ENCODE measurements around the gene TRMU.
"Not testable (repeated sequence)": the region's sequence is repeated elsewhere in the genome, so short reads cannot be mapped to it uniquely, and the experiment has no call there.

The TRMU gene

DNA sequence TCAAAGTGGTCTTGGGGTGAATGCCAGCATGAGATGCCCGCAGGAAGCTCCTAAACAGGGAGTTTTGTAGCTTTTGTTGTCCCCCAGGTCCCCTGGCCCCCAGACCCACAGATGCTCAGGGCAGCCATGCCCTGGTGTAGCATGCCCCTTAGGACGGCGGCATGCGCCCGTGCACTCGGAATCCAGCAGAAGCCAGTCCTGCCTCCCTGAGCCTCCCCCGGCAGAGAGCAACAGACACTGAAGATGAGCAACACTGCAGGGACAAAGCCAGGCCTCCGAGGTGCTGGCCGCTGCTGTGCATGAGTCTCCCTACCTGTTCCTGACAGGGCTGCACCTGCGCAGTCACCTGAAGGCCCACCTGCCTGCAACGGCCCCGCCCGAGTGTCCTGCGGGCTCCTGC lies 59.1 kb downstream of the TRMU start:
- Histone ChIP-seq H3K4me3 (ENCODE audit: low read depth in 1 of 2, low read length in 2 of 2) (no peak overlapping the region), H3K4me1 (ENCODE audit: control insufficient read depth in 1 of 2, insufficient read depth in 2 of 2, low read length in 2 of 2) (peaks cover 0 to 5% of the 10 kb centered on the region in 2 donors)

DNA sequence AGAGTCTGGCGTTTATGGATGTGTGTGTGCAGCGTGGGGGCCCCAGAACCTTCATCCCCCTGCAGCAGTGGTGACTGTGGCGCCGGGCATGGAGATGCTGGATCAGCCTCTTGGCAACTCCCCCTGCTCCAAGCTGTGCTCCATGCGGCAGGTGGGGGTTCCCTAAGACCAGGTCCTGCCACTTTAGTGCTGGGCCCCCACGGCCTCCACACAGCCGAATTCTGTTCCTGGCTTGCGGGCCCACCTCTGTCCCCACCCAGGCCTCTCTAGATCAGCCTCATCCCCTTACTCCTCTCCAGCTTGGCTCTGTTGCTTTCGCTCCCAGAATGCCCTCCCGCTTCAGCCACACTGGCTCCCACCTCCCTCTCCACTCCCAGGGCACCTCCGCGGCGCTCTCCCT lies 59.6 kb downstream of the TRMU start:
- H3K9ac ChIP-seq (ENCODE audit: low read depth in 1 of 2, low read length in 2 of 2), result no peak overlapping the region
- no peak overlapping the region for H3K4me3 ChIP-seq (ENCODE audit: low read depth in 1 of 2, low read length in 2 of 2)
- H3K27me3 ChIP-seq (ENCODE audit: control insufficient read depth in 1 of 2, insufficient read depth in 2 of 2, low read length in 2 of 2), result no peaks in the 10 kb centered on the region
- no peaks in the 10 kb centered on the region for H3K9me3 ChIP-seq (ENCODE audit: control insufficient read depth in 1 of 2, low read length in 2 of 2)
- H3K4me1 ChIP-seq (ENCODE audit: control insufficient read depth in 1 of 2, insufficient read depth in 2 of 2, low read length in 2 of 2), result peaks cover 0 to 5% of the 10 kb centered on the region in 2 donors
- H3K36me3 ChIP-seq (ENCODE audit: control insufficient read depth in 1 of 2, insufficient read depth in 2 of 2, low read length in 2 of 2), result no peaks in the 10 kb centered on the region
- no peak overlapping the region for H3K27ac ChIP-seq (ENCODE audit: low read depth, low read length)

More for the DNA sequence above, 59.1 kb downstream of the TRMU start:
- no peak overlapping the region for H3K9ac ChIP-seq (ENCODE audit: low read depth in 1 of 2, low read length in 2 of 2)
- H3K27me3 ChIP-seq (ENCODE audit: control insufficient read depth in 1 of 2, insufficient read depth in 2 of 2, low read length in 2 of 2), result no peaks in the 10 kb centered on the region
- H3K36me3 ChIP-seq (ENCODE audit: control insufficient read depth in 1 of 2, insufficient read depth in 2 of 2, low read length in 2 of 2), result no peaks in the 10 kb centered on the region
- no peak overlapping the region for H3K27ac ChIP-seq (ENCODE audit: low read depth, low read length)
- no peaks in the 10 kb centered on the region for H3K9me3 ChIP-seq (ENCODE audit: control insufficient read depth in 1 of 2, low read length in 2 of 2)

DNA sequence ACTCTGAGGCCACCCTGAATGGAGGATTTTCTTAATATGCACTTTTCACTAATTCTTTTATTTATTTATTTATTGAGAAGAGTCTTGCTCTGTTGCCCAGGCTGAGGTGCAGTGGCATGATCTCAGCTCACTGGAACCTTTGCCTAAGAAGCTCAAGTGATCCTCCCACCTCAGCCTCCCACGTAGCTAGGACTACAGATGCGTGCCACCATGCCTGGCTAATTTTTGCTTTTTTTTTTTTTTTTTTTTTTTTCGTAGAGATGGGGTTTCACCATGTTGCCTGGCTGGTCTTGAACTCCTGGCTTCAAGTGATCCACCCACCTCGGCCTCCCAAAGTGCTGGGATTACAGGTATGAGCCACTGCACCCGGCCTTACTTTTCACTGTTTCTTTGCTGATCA lies 61.5 kb downstream of the TRMU start:
- H3K4me3 ChIP-seq (ENCODE audit: low read depth in 1 of 2, low read length in 2 of 2); H3K9me3 ChIP-seq (ENCODE audit: control insufficient read depth in 1 of 2, low read length in 2 of 2); H3K4me1 ChIP-seq (ENCODE audit: control insufficient read depth in 1 of 2, insufficient read depth in 2 of 2, low read length in 2 of 2); H3K27me3 ChIP-seq (ENCODE audit: control insufficient read depth in 1 of 2, insufficient read depth in 2 of 2, low read length in 2 of 2); H3K27ac ChIP-seq (ENCODE audit: low read depth, low read length); H3K36me3 ChIP-seq (ENCODE audit: control insufficient read depth in 1 of 2, insufficient read depth in 2 of 2, low read length in 2 of 2); H3K9ac ChIP-seq (ENCODE audit: low read depth in 1 of 2, low read length in 2 of 2): not testable (repeated sequence)

DNA sequence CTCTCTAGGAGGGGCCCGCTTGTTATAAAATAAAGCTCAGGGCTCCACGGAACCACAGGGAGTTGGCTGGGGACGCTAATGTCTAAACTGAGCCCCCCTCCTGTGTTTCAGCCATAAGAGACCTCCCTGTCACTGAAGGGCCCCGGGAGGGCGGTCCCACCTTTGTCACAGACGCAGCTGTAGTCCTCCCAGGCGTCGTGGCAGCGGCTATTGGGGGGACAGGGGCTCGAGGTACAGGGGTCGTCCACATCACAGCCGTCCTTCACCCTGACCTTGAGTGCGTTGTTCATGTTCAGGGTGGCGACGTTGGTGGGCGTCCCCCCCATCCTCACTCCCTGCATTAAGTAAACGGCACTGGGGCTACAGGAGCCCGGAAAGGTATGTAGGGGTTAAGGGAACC lies 62.0 kb downstream of the TRMU start:
- H3K4me1 ChIP-seq (ENCODE audit: control insufficient read depth in 1 of 2, insufficient read depth in 2 of 2, low read length in 2 of 2), result no peaks in the 10 kb centered on the region
- H3K4me3 ChIP-seq (ENCODE audit: low read depth in 1 of 2, low read length in 2 of 2), result no peak overlapping the region
- no peak overlapping the region for H3K9ac ChIP-seq (ENCODE audit: low read depth in 1 of 2, low read length in 2 of 2)
- H3K27ac ChIP-seq (ENCODE audit: low read depth, low read length), result no peak overlapping the region
- no peaks in the 10 kb centered on the region for H3K36me3 ChIP-seq (ENCODE audit: control insufficient read depth in 1 of 2, insufficient read depth in 2 of 2, low read length in 2 of 2)
- H3K27me3 ChIP-seq (ENCODE audit: control insufficient read depth in 1 of 2, insufficient read depth in 2 of 2, low read length in 2 of 2), result no peaks in the 10 kb centered on the region
- H3K9me3 ChIP-seq (ENCODE audit: control insufficient read depth in 1 of 2, low read length in 2 of 2), result no peaks in the 10 kb centered on the region

DNA sequence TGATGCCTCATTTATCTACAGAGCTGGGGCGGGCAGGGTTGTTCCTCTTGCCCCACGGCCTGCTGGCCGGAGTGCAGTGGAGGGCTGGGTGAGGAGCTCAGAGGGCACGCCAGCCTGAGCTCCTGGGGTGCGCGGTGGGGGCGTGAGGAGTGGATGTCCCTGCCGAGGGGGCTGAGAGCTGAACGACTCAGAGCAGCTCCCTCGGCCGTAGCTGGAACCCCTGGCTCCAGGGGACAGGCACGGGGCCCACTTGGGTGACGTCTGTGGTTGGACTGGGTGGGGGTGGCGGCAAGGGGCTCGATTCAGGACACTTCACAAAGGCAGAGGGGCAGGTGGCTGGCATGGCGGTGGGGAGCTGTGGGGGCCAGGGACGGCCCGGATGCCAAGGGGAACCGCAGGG lies 62.4 kb downstream of the TRMU start:
- Histone ChIP-seq H3K4me3 (ENCODE audit: low read depth in 1 of 2, low read length in 2 of 2) (no peak overlapping the region), H3K27me3 (ENCODE audit: control insufficient read depth in 1 of 2, insufficient read depth in 2 of 2, low read length in 2 of 2) (no peaks in the 10 kb centered on the region), H3K4me1 (ENCODE audit: control insufficient read depth in 1 of 2, insufficient read depth in 2 of 2, low read length in 2 of 2) (no peaks in the 10 kb centered on the region), H3K9ac (ENCODE audit: low read depth in 1 of 2, low read length in 2 of 2) (no peak overlapping the region), H3K36me3 (ENCODE audit: control insufficient read depth in 1 of 2, insufficient read depth in 2 of 2, low read length in 2 of 2) (no peaks in the 10 kb centered on the region), H3K9me3 (ENCODE audit: control insufficient read depth in 1 of 2, low read length in 2 of 2) (no peaks in the 10 kb centered on the region), H3K27ac (ENCODE audit: low read depth, low read length) (no peak overlapping the region)

DNA sequence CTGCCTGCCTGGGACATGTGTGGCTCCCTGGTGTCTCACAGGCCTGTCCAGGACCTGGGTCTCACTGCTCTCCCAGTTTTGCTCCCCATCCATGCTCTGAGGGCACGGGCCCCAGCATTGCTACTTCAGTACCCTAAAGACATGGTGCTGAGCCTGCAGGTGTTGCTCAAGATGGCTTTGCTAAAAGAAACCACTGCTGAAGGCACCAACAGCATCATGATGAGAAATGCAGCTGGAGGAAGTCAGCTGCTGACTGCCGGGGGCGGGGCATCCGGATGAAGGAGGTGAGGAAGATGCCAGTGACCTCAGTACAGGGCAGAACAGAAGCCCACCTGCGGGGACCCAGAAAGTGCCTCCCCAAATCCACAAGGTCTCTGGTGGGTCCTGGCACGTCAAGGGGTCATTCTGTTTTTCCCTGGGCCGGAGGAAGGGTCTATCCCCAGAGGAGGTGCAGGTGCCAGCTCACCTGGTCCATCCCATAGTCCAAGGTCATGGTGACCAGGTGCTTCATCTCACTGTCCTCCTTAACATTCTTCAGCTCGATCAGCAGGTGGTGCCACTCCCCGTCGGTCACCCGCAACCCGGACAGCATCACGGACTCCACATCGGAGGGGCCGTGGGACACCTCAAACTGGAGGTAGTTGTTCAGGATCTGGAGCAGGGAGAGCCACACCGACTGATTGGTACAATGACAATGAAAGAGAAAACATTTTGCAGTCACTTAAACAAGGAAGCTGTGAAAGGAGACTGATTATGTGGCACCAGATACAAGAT lies 63.9 kb downstream of the TRMU start:
- no peak overlapping the region for H3K27ac ChIP-seq (ENCODE audit: low read depth, low read length)
- no peaks in the 10 kb centered on the region for H3K9me3 ChIP-seq (ENCODE audit: control insufficient read depth in 1 of 2, low read length in 2 of 2)

DNA sequence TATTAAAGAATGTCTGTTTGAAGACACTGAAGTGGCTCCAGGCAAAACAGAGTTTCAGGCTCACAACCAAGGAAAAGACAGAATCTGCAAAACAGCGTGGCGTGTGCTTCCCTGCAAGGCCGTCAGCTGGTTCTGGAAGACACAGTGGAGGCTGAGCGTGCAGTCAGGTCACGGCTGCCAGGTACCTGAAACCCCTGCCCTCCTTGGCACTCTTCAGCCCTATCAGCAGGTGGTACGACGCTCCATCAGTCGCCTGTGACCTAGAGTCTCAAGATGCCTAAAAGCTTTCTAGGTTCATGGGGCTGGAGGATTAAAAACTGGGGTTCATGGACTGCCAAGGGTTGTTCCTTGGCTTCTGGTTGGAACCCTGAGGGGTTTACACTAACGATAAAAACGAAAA lies 65.9 kb downstream of the TRMU start:
- no peak overlapping the region for H3K27ac ChIP-seq (ENCODE audit: low read depth, low read length)
- no peaks in the 10 kb centered on the region for H3K27me3 ChIP-seq (ENCODE audit: control insufficient read depth in 1 of 2, insufficient read depth in 2 of 2, low read length in 2 of 2)
- H3K9ac ChIP-seq (ENCODE audit: low read depth in 1 of 2, low read length in 2 of 2), result no peak overlapping the region
- no peaks in the 10 kb centered on the region for H3K9me3 ChIP-seq (ENCODE audit: control insufficient read depth in 1 of 2, low read length in 2 of 2)
- no peaks in the 10 kb centered on the region for H3K36me3 ChIP-seq (ENCODE audit: control insufficient read depth in 1 of 2, insufficient read depth in 2 of 2, low read length in 2 of 2)
- no peaks in the 10 kb centered on the region for H3K4me1 ChIP-seq (ENCODE audit: control insufficient read depth in 1 of 2, insufficient read depth in 2 of 2, low read length in 2 of 2)
- H3K4me3 ChIP-seq (ENCODE audit: low read depth in 1 of 2, low read length in 2 of 2), result no peak overlapping the region

More for the DNA sequence above, 63.9 kb downstream of the TRMU start:
- Histone ChIP-seq H3K4me3 (ENCODE audit: low read depth in 1 of 2, low read length in 2 of 2) (no peak overlapping the region), H3K36me3 (ENCODE audit: control insufficient read depth in 1 of 2, insufficient read depth in 2 of 2, low read length in 2 of 2) (no peaks in the 10 kb centered on the region), H3K9ac (ENCODE audit: low read depth in 1 of 2, low read length in 2 of 2) (no peak overlapping the region), H3K4me1 (ENCODE audit: control insufficient read depth in 1 of 2, insufficient read depth in 2 of 2, low read length in 2 of 2) (no peaks in the 10 kb centered on the region), H3K27me3 (ENCODE audit: control insufficient read depth in 1 of 2, insufficient read depth in 2 of 2, low read length in 2 of 2) (no peaks in the 10 kb centered on the region)

DNA sequence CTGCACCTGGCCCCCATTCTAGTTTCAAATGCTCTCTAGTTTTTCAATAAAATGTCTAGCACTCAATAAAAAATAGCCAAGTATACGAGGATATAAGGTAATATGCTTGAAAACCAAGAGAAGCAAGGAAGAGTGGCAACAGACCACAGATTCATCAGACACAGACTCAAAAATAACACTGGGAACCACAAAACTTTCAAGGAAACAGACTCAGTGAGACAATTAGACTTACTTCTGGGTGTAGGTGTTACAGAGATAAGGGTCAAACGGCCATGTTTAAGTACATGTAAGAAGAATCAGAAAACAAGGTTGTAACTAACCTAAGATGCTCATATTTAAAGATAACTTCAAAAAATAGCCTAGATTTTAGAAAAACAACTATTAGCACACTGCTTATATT lies 67.0 kb downstream of the TRMU start:
- Histone ChIP-seq H3K9me3 (ENCODE audit: control insufficient read depth in 1 of 2, low read length in 2 of 2) (no peaks in the 10 kb centered on the region), H3K4me1 (ENCODE audit: control insufficient read depth in 1 of 2, insufficient read depth in 2 of 2, low read length in 2 of 2) (no peaks in the 10 kb centered on the region), H3K27ac (ENCODE audit: low read depth, low read length) (no peak overlapping the region), H3K36me3 (ENCODE audit: control insufficient read depth in 1 of 2, insufficient read depth in 2 of 2, low read length in 2 of 2) (no peaks in the 10 kb centered on the region), H3K4me3 (ENCODE audit: low read depth in 1 of 2, low read length in 2 of 2) (no peak overlapping the region), H3K9ac (ENCODE audit: low read depth in 1 of 2, low read length in 2 of 2) (no peak overlapping the region), H3K27me3 (ENCODE audit: control insufficient read depth in 1 of 2, insufficient read depth in 2 of 2, low read length in 2 of 2) (no peaks in the 10 kb centered on the region)

DNA sequence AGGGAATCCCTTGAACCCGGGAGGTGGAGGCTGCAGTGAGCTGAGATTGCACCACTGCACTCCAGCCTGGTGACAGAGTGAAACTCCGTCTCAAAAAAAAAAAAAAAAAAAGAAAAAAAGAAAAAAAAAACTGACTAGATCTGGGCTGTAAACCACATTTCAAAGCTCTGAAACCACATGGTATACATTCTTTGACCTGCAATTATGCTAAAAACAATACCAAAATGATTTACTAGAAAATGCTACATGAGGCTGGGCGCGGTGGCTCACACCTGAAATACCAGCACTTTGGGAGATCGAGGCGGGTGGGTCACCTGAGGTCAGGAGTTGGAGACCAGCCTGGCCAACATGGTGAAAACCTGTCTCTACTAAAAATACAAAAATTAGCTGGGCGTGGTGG lies 68.4 kb downstream of the TRMU start:
- not testable (repeated sequence) for H3K4me1 ChIP-seq (ENCODE audit: control insufficient read depth in 1 of 2, insufficient read depth in 2 of 2, low read length in 2 of 2); H3K36me3 ChIP-seq (ENCODE audit: control insufficient read depth in 1 of 2, insufficient read depth in 2 of 2, low read length in 2 of 2); H3K9me3 ChIP-seq (ENCODE audit: control insufficient read depth in 1 of 2, low read length in 2 of 2); H3K27ac ChIP-seq (ENCODE audit: low read depth, low read length); H3K27me3 ChIP-seq (ENCODE audit: control insufficient read depth in 1 of 2, insufficient read depth in 2 of 2, low read length in 2 of 2); H3K4me3 ChIP-seq (ENCODE audit: low read depth in 1 of 2, low read length in 2 of 2); H3K9ac ChIP-seq (ENCODE audit: low read depth in 1 of 2, low read length in 2 of 2)

DNA sequence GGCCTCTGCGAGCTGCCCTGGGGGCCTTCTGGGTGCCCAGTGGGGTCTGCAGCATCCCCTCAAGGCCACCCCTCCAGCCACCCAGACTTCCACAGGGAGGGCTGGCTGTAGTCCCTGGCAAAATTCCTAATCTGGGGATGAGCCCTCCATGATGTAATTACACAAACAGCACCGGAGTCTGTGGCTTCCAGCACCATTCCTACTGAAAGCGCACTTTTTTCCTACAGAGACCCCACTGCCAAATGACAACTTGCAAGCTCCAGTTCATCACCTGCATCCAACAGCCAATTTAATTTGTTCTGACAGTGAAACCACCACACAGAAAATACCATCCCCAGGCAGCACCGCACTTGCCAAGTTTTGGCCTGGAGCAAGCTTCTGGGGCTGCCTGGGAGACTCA lies 70.4 kb downstream of the TRMU start:
- Histone ChIP-seq H3K9me3 (ENCODE audit: control insufficient read depth in 1 of 2, low read length in 2 of 2) (no peaks in the 10 kb centered on the region), H3K36me3 (ENCODE audit: control insufficient read depth in 1 of 2, insufficient read depth in 2 of 2, low read length in 2 of 2) (no peaks in the 10 kb centered on the region), H3K4me1 (ENCODE audit: control insufficient read depth in 1 of 2, insufficient read depth in 2 of 2, low read length in 2 of 2) (no peaks in the 10 kb centered on the region), H3K27me3 (ENCODE audit: control insufficient read depth in 1 of 2, insufficient read depth in 2 of 2, low read length in 2 of 2) (no peaks in the 10 kb centered on the region), H3K4me3 (ENCODE audit: low read depth in 1 of 2, low read length in 2 of 2) (no peak overlapping the region), H3K9ac (ENCODE audit: low read depth in 1 of 2, low read length in 2 of 2) (no peak overlapping the region), H3K27ac (ENCODE audit: low read depth, low read length) (no peak overlapping the region)

DNA sequence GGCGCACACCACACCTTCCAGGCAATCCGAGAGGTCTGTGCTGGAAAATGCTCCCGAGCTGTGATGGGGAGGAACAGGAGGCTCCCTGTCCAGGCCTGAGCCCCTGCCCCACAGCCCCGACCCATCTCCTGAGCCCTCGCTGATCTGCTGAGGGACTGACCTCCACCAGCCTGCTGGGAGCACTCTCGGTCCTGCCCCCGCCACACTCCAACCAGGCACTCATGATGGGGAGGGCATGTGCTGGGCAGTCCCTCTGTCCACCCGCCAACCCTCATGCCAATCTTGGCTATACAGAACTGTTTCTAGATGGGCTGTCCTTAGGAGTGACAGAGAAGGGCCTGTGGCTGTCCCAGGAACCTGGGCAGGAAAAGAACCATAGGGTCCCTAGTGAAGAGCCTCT lies 70.8 kb downstream of the TRMU start:
- H3K9me3 ChIP-seq (ENCODE audit: control insufficient read depth in 1 of 2, low read length in 2 of 2), result no peaks in the 10 kb centered on the region
- H3K9ac ChIP-seq (ENCODE audit: low read depth in 1 of 2, low read length in 2 of 2), result no peak overlapping the region
- no peaks in the 10 kb centered on the region for H3K4me1 ChIP-seq (ENCODE audit: control insufficient read depth in 1 of 2, insufficient read depth in 2 of 2, low read length in 2 of 2)
- no peak overlapping the region for H3K27ac ChIP-seq (ENCODE audit: low read depth, low read length)
- no peaks in the 10 kb centered on the region for H3K27me3 ChIP-seq (ENCODE audit: control insufficient read depth in 1 of 2, insufficient read depth in 2 of 2, low read length in 2 of 2)
- no peak overlapping the region for H3K4me3 ChIP-seq (ENCODE audit: low read depth in 1 of 2, low read length in 2 of 2)
- no peaks in the 10 kb centered on the region for H3K36me3 ChIP-seq (ENCODE audit: control insufficient read depth in 1 of 2, insufficient read depth in 2 of 2, low read length in 2 of 2)
